HTERT RPE-1 (cell line): Measurements from ENCODE around the gene SORT1.
"Not testable (repeated sequence)": the region's sequence is repeated elsewhere in the genome, so short reads cannot be mapped to it uniquely, and the experiment has no call there.

Source experiments
- in situ Hi-C: fragments of 300-500 bp; cut with MboI; formaldehyde crosslinking; loops from 4 replicates; pipeline ENCODE4 v1.14.3; 2020; ENCODE audit warnings: low sequenced_read_pairs

SORT1 gene

GRCh38 chr1:109398343-109399225 is 866 bp upstream of the SORT1 start:
- in situ Hi-C loops, result no loop called here

- in situ Hi-C loops, result no loop called here
These were observed 692 bp downstream of the SORT1 start for GRCh38 chr1:109396871-109397580.

DNA sequence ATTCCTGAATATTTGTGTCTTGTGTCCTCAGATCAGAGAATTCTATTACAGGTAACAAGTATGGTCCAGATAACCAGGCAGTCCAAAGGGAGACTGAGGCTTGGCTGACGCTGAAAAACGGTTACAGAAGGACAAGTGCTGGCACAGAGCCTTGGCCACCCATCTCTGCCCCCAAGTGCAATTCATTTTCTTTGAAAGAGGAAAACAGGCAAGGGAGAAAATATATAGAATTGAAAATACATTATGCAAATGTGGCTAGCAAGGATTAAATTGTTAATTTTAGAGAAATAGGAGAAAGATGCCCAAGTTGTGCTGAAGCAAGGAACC is 1.2 kb downstream of the SORT1 start:
- in situ Hi-C loops, result no loop called here

GRCh38 chr1:109395602-109396512 is 1.9 kb downstream of the SORT1 start:
- in situ Hi-C loops, result no loop called here

DNA sequence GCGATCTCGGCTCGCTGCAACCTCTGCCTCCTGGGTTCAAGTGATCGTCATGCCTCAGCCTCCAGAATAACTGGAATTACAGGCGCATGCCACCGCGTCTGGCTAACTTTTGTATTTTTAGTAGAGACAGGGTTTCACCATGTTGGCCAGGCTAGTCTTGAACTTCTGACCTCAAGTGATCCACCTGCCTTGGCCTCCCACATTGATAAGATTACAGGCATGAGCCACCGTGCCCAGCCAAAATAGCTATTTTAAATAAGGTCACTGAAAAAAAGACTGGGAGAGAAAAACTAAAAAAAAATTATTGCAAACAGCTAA is 2.5 kb downstream of the SORT1 start:
- in situ Hi-C loops, result not testable (repeated sequence)

DNA sequence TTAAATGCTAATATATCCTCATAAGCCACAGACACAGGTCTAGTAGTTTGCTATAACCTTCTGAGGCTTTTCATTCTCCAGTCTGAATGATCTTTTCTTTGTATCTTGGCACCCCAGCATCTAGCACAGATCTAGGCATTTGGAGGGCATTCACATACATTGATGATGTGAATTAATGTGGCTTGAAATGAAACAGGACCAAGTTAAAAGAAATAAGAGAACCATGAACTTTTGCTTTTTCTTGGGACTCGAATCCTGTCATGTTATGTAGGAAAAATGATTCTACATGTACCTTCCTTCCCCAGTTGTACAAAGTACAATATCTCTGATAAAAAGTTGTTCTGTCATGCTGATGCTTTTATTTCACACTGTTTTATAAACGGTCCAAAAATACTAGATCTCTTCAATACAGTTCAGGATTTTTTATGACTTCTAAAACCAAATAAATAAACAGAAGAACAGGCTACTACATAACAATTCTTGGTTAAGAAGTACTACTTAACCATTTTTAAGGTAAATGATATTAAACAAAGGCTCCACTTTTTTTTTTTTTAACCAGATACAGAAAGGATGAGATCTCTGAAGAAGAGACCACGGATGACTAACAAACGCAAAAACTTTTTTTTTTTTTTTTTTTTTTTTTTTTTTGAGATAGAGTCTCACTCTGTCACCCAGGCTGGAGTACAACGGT is 3.0 kb downstream of the SORT1 start:
- in situ Hi-C loops, result no loop called here

DNA sequence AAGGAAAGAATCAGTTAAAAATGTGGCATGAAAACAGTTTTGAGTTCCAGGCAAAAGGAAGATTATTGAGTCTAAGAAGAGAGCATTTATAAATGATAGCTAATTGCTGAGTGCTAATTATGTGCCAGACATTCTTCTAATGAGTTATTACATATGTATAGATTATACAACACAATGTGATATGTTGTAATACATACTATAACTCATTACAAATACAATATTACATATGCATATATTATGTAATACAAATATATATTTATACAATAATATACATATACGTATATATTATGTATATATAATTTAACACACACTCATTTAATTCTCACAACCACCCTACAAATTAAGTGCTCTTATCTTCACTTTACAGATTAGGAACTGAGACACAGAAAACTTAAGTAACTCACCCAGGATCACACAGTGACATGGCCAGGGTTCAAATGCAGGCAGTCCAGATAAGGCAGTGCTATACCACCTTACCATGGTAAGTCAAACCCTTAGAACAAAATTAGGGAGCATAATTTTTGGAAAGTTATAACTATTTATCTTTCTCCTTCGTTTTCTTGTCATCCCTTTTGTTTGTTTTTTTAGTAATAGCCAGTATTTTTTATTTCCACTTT is 4.0 kb downstream of the SORT1 start:
- in situ Hi-C loops, result no loop called here

- in situ Hi-C loops, result no loop called here
These were observed 4.7 kb downstream of the SORT1 start for GRCh38 chr1:109392788-109393616.

- in situ Hi-C loops, result no loop called here
These were observed 5.5 kb downstream of the SORT1 start for GRCh38 chr1:109392037-109392787.

GRCh38 chr1:109391626-109392025 is 6.1 kb downstream of the SORT1 start:
- in situ Hi-C loops, result no loop called here

DNA sequence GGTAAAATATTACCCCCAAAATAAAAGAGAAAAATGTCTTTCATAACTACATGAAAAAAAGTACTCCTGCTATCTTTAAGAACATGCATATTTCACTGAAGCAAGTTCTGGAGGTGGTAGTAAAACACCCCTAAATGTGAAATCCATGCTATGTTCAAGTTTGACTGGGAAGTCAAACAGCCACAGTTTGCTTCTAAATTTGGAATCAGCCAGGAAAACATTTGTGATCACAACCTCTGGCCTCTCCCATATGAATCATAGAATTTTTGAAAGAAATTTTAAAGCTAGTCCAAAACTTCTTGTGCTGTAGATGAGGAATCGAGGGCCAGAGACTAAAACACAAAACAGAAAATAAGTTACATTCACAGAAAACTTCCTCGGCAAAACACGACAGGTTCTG is 6.6 kb downstream of the SORT1 start:
- in situ Hi-C loops, result no loop called here

GRCh38 chr1:109389638-109390341 is 7.9 kb downstream of the SORT1 start:
- in situ Hi-C loops, result no loop called here

- in situ Hi-C loops, result no loop called here
These were observed 8.7 kb downstream of the SORT1 start for GRCh38 chr1:109388884-109389637.

GRCh38 chr1:109388208-109388711 is 9.5 kb downstream of the SORT1 start:
- in situ Hi-C loops, result no loop called here

GRCh38 chr1:109386054-109386717 is 11.5 kb downstream of the SORT1 start:
- in situ Hi-C loops, result no loop called here

DNA sequence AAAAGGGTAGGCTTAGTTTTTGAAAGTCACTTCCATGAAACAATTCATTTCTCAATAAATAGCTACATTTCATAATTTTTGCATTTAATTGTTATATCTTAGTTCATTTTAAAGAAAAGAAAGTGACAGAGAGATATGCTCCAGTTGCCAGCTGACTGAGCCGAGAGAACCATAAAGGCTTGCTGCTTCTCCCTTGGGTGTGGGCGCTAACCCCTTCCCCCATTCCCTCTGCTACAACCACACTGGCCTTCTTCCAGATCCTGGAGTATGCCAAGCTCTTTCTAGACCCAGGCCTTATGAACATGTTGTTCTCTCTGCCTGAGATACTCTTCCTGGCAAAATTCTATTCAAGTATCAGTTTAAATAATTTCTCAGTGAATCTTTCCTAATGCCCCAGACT is 12.3 kb downstream of the SORT1 start:
- in situ Hi-C loops, result no loop called here

GRCh38 chr1:109383854-109384253 is 13.9 kb downstream of the SORT1 start:
- in situ Hi-C loops, result no loop called here
